HG02973 (cell line): ENCODE results near the gene RLN3.

Experiments
- ATAC-seq: cut with Tn5 transposase; IDR thresholded peaks from one replicate; pipeline ENCODE4 v1.9.1; 2021; ENCODE audit warnings: moderate library complexity; ENCODE audit not compliant: unreplicated experiment

Gene RLN3

DNA sequence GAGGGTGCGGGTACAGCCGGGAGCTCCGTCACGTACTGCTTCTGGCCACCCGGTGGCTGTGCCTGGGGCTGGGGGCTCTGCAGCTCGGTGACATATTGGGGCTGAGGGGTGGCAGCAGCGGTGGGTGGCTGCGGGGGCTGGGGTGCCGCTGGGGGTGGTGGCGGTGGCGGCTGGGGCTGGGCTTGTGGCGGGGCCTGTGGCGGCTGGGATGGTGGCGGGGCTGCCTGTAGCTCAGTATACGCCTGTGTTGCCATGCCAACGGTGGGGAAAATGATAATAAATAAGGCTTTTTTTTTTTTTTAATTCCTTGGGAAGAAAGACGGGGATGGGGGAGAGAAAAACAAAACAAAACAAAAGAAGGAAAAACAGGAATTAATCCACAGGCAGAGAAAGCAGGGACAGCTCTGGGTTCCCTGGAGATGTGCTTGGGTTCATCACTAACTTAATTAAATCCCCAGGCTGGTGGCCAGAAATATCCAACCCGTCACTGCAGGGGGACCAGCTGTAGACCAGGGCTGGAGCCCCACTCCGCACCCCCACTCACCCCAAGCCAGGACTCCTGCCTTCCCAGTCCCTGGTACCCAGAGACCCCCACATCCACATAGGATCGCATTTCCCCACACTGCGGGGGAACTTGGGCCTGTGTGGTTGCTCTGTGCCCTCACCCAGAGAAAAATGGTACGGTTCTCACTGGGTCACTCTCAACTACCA is 34.2 kb upstream of the RLN3 start:
- no peak for ATAC-seq

GRCh38 chr19:13995017-13995728 is 32.8 kb upstream of the RLN3 start:
- no peak for ATAC-seq

DNA sequence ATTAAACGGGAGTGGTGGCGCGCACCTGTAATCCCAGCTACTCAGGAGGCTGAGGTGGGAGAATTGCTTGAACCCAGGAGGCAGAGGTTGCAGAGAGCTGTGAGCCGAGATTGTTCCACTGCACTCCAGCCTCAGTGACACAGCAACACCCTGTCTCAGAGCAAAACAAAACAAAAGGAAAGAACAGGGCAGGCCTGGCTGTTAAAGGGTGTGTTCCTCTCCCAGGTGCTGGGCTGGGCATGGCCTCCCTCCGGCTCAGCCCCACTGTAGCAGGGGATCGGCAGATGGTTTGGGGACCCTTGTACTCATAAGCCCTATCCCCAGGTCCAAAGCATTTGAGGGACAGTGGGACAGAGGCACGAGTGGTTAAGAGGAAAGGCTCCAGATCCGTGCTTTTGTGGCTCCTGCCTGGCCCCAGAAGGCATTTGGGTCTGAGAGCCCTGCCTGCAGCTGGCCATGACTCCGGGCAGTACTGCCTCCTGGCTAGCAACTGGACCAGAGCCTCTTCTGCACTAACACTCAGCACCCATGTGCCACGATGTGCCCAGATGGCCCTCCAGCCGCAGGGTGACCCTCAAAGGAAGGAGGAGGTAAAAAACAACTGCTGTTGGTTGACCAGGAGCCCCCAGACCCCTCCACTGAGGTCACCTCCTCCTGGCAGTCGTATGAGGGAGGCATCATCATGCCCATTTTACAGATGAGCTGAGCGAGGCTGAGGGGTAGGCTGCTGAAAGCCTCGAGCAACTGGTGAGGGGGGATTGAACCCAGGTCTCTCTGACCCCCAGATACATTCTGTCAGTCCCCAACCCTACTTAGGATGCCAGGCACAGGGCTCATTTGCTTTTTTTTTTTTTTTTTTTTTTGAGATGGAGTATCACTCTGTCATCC is 31.8 kb upstream of the RLN3 start:
- no peak for ATAC-seq

DNA sequence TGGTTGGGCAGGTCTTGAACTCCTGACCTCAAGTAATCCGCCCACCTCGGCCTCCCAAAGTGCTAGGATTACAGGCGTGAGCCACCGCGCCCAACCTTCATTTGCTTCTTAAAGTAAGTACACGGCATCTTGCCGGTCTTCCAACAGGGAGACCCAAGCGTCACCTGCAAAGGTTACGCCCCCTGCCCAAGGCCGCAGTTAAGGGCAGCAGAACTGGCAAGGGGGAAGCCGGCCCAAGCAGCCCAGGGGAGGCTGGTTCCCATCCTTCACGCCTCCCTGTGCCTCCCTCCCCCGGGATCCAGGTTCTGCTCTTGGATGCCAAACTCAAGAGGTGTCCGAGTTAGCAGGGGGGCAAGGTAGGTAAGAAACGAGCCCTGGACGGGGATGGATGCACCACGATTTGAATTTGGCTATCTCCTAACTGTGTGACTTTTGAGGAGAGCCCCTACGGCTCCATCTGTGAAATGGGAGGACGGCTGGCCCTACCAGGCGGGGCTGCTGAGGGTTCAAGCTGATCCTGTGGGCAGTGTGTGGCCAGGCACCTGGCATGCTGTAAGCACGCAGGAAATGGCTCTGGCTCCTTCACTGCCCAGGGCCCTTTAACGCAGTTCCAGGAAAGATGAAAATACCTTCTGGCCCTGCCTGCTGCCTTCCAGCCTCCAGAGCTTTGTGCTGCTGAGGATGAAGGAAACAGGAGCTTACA is 30.9 kb upstream of the RLN3 start:
- ATAC-seq: no peak

DNA sequence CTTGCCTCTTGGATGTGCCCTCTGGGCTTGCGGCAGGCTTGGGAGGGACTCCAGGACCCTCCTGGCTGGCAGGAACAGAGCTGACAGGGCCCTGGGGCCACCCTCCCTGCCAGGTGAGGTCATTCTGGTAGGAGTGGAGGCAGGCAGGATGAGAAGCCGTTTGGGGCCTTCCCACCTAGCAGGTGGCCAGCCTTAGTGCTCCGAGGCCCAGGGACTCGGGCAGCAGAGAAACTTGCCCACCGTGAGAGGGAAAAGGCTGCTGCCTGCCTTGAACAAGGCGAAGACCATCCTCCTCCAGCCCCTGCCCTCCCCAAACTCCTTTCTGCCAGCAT is 30.4 kb upstream of the RLN3 start:
- ATAC-seq: no peak

DNA sequence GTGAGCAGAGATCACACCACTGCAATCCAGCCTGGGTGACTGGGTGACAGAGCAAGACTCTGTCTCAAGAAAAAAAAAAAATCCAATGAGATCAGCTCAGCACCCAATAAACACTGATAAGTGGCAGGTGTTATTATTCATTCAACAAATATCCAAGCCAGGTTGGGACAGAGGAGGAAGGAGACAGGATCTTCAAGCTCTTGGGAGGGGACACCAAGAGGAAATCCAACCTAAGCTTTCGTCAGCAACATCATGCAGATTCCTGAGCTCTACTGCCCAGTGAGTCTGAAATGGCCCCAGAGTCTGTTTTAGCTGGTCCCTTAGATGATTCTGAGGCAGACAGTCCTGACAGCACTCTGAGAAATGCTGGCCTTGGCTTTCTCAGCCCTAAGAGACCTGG is 29.5 kb upstream of the RLN3 start:
- no peak for ATAC-seq

GRCh38 chr19:13999085-13999484 is 28.9 kb upstream of the RLN3 start:
- ATAC-seq: no peak

DNA sequence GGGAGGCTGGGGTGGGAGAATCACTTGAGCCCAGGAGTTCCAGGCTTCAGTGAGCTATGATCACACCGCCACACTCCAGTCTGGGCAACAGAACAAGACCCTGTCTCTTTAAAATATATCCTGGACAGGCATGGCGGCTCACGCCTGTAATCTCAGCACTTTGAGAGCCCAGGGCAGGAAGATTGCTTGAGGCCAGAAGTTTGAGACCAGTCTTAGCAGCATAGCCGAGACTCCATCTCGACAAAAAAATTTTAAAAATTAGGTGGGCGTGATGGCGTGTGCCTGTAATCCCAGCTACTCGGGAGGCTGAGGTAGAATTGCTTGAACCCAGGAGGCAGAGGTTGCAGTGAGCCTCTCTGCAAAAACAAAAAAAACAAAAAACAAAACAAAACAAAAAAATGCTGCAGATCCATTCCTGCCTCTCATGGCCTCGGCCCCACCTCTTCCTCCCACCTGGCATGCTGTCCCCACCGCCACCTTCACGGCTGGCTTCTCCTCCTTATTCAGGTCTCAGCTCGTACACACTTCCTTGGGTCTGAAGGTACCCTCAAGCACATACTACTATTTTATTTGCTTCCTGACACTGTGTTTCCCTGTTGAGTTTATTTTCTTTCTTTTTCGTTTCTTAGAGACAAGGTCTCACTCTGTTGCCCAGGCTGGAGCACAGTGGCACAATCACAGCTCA is 27.1 kb upstream of the RLN3 start:
- no peak for ATAC-seq

GRCh38 chr19:14002571-14003250 is 25.2 kb upstream of the RLN3 start:
- ATAC-seq: no peak

DNA sequence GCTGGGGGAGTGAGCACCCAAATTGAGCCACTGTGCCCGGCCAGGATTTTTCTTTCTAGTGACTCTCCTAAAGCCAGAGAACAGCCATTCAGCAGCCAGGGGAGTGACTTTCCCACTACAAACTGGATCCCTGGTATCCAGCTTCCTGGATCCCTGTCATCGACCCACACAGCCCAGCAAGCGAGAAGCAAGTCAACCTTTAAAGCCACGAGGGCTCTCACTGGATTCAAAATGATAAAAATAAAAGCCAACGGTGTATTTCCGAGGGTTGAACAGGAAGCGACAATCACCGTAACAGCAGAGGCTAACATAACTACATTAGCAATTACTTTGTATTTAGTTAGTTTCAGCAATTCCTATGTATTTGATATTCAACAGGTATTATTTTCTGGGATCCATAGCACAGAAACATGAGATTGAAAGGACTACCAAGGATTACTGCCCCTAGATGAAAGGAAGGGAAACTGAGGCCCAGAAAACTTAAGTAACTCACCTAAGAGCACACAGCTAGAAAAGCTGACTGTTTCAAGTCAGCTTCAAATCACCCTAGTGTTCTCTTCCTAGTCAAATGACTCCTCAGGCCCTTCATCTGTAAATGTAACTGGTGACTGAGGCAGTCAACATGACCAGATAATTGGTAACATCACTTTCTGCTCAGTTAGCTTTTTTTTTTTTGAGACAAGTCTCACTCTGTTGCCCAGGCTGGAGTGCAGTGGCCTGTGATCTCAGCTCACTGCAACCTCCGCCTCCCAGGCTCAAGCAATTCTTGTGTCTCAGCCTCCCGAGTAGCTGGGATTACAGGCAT is 24.5 kb upstream of the RLN3 start:
- no peak for ATAC-seq

- ATAC-seq: no peak
These were observed 23.2 kb upstream of the RLN3 start for GRCh38 chr19:14004619-14005348.

- peak; percentile 28 for ATAC-seq
These were observed 22.4 kb upstream of the RLN3 start for GRCh38 chr19:14005349-14006084.

DNA sequence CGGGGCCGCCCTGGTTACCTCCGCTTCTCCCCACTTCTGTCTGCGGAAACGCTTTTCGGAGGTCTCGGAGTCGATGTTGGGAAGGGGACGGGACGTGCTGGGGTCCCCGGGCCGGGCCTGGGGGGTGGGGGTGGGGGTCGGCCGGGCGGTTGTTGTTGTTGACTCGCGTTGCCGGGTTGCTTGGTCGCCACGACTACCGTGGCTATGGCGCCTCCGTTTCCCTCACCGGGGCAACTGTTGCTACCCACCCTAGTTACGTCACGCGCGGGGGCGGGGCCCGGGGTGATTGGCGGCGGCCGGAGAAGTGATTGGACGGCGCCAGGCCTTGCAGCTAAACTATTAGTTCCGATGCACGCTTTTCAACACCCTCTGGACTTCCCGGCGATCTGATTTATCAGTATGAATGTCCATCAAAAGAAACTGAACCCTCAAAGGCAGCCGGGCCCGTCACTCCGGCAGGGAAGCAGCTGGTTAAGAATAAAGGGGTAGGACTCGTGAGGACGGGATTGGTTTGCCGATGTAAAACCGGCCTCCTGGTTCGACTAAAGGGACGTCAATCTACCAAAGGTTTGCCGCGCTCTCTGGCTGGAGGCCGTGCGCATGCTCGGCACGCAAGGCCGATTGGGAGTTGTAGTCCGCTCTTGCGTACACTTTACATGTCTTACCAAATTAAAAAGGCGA is 21.7 kb upstream of the RLN3 start, which contains the start of gene RFX1:
Gene RFX1 (minus strand): TSS at position 236 of the 681 bp plus-strand sequence. CDS start 12,477 bp downstream, outside the sequence.
- ATAC-seq: peak; percentile 72

- peak; percentile 27 for ATAC-seq
These were observed 21.0 kb upstream of the RLN3 start for GRCh38 chr19:14006766-14007562.

DNA sequence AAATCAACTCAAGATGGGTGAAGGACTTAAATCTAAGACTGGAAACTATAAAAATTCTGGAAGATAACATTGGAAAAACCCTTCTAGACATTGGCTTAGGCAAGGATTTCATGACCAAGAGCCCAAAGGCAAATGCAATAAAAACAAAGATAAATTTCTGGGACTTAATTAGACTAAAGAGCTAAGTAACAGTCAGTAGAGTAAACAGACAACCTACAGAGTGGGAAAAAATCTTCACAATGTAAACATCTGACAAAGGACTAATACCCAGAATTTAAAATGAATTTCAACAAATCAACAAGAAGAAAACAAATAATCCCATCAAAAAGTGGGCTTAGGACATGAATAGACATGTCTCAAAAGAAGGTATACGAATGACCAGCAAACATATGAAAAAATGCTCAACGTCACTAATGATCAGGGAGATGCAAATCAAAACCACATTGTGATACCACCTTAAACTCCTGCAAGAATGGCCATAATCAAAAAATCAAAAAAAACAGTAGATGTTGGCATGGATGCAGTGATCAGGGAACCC is 15.5 kb upstream of the RLN3 start:
- no peak for ATAC-seq

DNA sequence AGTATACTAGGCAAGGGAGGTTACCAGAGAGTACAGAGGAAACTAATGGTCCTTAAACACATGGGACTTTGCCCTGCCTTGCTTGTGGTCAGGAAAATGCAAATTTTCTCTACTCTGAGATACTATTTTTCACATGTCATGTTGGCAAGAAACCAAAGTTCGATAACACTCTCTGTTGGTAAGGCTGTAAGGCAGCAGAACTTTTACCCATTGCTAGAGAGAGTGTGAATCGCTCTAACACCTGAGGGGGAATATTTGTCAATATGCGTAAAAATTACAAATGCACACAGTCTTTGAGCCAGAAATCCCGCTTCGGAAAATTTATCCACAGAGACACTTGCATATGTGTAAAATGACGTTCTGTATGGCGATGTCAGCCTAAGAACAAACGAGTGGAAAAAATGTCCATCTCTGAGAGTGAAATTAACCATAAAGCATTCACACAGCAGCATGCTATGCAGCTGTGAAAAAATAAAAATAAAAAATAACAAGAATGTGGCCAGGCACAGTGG is 12.4 kb upstream of the RLN3 start:
- peak; percentile 67 for ATAC-seq
